DOHH2 (cell line): ENCODE data around the gene ZFY.

Source experiments
- H3F3A ChIP-seq: fragments of 200-600 bp; sonication (generic), shearing (Covaris generic); 2 replicates; pipeline ENCODE4 v1.6.0; 2016; ENCODE audit warnings: antibody characterized with exemption, mild to moderate bottlenecking; ENCODE audit not compliant: control insufficient read depth, insufficient read depth
- H3K27ac ChIP-seq: fragments of 200-600 bp; sonication (generic); 2 replicates; pipeline ENCODE4 v1.5.1; 2014; ENCODE audit warnings: low read depth, mild to moderate bottlenecking, low read length, moderate library complexity
- H3K27me3 ChIP-seq: fragments of 200-600 bp; sonication (generic); 2 replicates; pipeline ENCODE4 v1.6.1; 2014; ENCODE audit warnings: mild to moderate bottlenecking, low read length, mixed read lengths; ENCODE audit not compliant: control insufficient read depth
- H3K36me3 ChIP-seq: fragments of 200-600 bp; sonication (generic); 2 replicates; pipeline ENCODE4 v1.6.1; 2014; ENCODE audit warnings: mild to moderate bottlenecking, low read length, moderate library complexity, mixed read lengths; ENCODE audit not compliant: control insufficient read depth
- H3K4me1 ChIP-seq: fragments of 200-600 bp; sonication (generic); 2 replicates; pipeline ENCODE4 v1.6.1; 2014; ENCODE audit warnings: mild to moderate bottlenecking, low read length, mixed read lengths; ENCODE audit not compliant: control insufficient read depth
- H3K4me2 ChIP-seq: fragments of 200-600 bp; sonication (generic); 2 replicates; pipeline ENCODE4 v1.6.0; 2014; ENCODE audit warnings: mild to moderate bottlenecking, low read length, moderate library complexity
- H3K4me3 ChIP-seq: fragments of 200-600 bp; sonication (generic); 2 replicates; pipeline ENCODE4 v1.5.1; 2014; ENCODE audit warnings: mild to moderate bottlenecking, low read length, mixed read lengths
- H3K79me2 ChIP-seq: fragments of 200-600 bp; sonication (generic); 2 replicates; pipeline ENCODE4 v1.6.1; 2014; ENCODE audit warnings: mild to moderate bottlenecking, low read length, mixed read lengths; ENCODE audit not compliant: control insufficient read depth
- H3K9me2 ChIP-seq: fragments of 200-600 bp; sonication (generic); replicated peaks from 2 replicates; pipeline ENCODE4 v1.6.1; 2014; ENCODE audit warnings: mild to moderate bottlenecking, low read length, mixed read lengths; ENCODE audit not compliant: control insufficient read depth
- H3K9me3 ChIP-seq: fragments of 200-600 bp; sonication (generic); 2 replicates; pipeline ENCODE4 v1.6.1; 2014; ENCODE audit warnings: antibody characterized with exemption, low read length, mixed read lengths; ENCODE audit not compliant: control insufficient read depth, insufficient read depth
- H4K20me1 ChIP-seq: fragments of 200-600 bp; sonication (generic); 2 replicates; pipeline ENCODE4 v1.6.0; 2014; ENCODE audit warnings: low read depth, mild to moderate bottlenecking, antibody characterized with exemption, low read length, moderate library complexity; ENCODE audit not compliant: control insufficient read depth, insufficient read depth
- EZH2phosphoT487 ChIP-seq: fragments of 200-600 bp; sonication (generic); IDR thresholded peaks from 2 replicates; pipeline ENCODE4 v1.6.1; 2017; ENCODE audit warnings: borderline replicate concordance, mild to moderate bottlenecking, antibody characterized with exemption, low read length, moderate library complexity, mixed read lengths
- TF ChIP-seq, protein P1 (sequence below): fragments of 200-600 bp; sonication (generic); IDR thresholded peaks from one replicate; pipeline ENCODE4 v1.5.1; 2014; ENCODE audit warnings: antibody characterized with exemption, mild to moderate bottlenecking, low read depth, low read length; ENCODE audit not compliant: poor library complexity, severe bottlenecking

The ZFY gene

GRCh38 chrY:2969561-2969960, 34.4 kb downstream of the ZFY start:
- H3K36me3 ChIP-seq = peaks cover 8% of the 10 kb centered on the region
- H3F3A ChIP-seq = no peaks in the 10 kb centered on the region
- peaks cover 62% of the 10 kb centered on the region for H3K4me1 ChIP-seq
- H4K20me1 ChIP-seq = no peaks in the 10 kb centered on the region
- H3K27ac ChIP-seq = peak overlapping the region; percentile 50
- H3K4me2 ChIP-seq = peak overlapping the region; percentile 51
- H3K4me3 ChIP-seq = peak overlapping the region; percentile 20; the same call in 1 of the 2 replicates
- no peaks in the 10 kb centered on the region for H3K9me2 ChIP-seq
- peaks cover 53% of the 10 kb centered on the region for H3K79me2 ChIP-seq
- H3K27me3 ChIP-seq = no peaks in the 10 kb centered on the region
- H3K9me3 ChIP-seq = no peaks in the 10 kb centered on the region
- TF ChIP-seq, protein P1, sequence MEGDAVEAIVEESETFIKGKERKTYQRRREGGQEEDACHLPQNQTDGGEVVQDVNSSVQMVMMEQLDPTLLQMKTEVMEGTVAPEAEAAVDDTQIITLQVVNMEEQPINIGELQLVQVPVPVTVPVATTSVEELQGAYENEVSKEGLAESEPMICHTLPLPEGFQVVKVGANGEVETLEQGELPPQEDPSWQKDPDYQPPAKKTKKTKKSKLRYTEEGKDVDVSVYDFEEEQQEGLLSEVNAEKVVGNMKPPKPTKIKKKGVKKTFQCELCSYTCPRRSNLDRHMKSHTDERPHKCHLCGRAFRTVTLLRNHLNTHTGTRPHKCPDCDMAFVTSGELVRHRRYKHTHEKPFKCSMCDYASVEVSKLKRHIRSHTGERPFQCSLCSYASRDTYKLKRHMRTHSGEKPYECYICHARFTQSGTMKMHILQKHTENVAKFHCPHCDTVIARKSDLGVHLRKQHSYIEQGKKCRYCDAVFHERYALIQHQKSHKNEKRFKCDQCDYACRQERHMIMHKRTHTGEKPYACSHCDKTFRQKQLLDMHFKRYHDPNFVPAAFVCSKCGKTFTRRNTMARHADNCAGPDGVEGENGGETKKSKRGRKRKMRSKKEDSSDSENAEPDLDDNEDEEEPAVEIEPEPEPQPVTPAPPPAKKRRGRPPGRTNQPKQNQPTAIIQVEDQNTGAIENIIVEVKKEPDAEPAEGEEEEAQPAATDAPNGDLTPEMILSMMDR = no peak
- no peak for TF ChIP-seq EZH2phosphoT487

DNA sequence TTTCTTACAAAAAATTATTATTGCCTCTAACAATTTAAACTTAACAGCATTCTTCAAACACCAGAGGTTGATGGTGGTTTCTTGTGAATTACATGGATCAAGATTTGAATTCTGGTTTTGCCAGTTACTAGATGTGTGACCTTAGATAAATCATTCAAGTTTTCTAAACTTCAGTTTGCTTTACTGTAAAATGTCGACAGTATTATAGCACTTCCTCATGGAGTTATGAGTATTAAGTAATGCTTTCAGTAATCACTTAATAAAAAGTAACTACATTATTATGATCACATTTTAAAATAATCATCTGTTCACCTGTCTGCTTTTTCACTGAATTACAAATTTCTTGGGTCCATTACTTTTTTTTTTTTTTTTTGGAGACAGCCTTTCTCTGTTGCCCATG, 37.5 kb downstream of the ZFY start:
- peaks cover 26% of the 10 kb centered on the region for H3K36me3 ChIP-seq
- no peaks in the 10 kb centered on the region for H3F3A ChIP-seq
- TF ChIP-seq, protein P1 = no peak
- no peak for TF ChIP-seq EZH2phosphoT487
- peaks cover 54% of the 10 kb centered on the region for H3K79me2 ChIP-seq
- peak overlapping the region; percentile 78 for H3K27ac ChIP-seq
- peak overlapping the region; percentile 74 for H3K4me3 ChIP-seq
- no peaks in the 10 kb centered on the region for H3K27me3 ChIP-seq
- H3K4me2 ChIP-seq = peak overlapping the region; percentile 97
- H4K20me1 ChIP-seq = no peaks in the 10 kb centered on the region
- H3K9me3 ChIP-seq = no peaks in the 10 kb centered on the region
- H3K9me2 ChIP-seq = no peaks in the 10 kb centered on the region
- peaks cover 62% of the 10 kb centered on the region for H3K4me1 ChIP-seq

DNA sequence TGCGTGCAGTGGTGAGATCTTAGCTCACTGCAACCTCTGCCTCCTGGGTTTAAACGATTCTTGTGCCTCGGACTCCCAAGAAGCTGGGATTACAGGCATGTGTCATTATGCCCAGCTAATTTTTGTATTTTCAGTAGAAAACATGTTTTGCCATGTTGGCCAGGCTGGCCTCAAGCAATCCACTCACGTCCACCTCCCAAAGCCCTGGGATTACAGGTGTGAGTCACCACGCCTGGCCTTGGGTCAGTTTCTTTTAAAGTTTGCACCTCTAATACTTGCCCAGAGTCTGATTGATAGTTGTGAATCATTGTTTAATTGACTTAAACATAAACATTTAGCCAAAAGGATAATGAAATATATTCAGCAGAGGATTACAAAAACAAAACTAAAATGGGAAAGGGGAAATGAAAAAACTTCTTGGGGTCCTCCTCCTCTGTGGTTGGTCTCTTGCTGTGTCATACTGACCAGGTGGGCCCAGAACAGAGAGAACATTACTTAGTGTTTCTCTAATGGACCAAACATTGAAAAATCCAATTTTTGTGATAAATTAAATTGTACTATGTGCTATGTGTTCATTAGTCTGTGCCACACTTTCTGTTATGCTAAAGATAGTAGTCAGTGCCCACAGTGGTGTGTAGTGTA, 38.0 kb downstream of the ZFY start:
- H4K20me1 ChIP-seq = no peaks in the 10 kb centered on the region
- H3K9me3 ChIP-seq = no peaks in the 10 kb centered on the region
- no peaks in the 10 kb centered on the region for H3K27me3 ChIP-seq
- peaks cover 61% of the 10 kb centered on the region for H3K4me1 ChIP-seq
- H3K79me2 ChIP-seq = peaks cover 54% of the 10 kb centered on the region
- no peaks in the 10 kb centered on the region for H3K9me2 ChIP-seq
- peaks cover 30% of the 10 kb centered on the region for H3K36me3 ChIP-seq
- TF ChIP-seq, protein P1 = no peak
- no peak for TF ChIP-seq EZH2phosphoT487
- peak overlapping the region; percentile 97 for H3K4me2 ChIP-seq
- peak overlapping the region; percentile 78 for H3K27ac ChIP-seq
- no peaks in the 10 kb centered on the region for H3F3A ChIP-seq
- peak overlapping the region; percentile 74 for H3K4me3 ChIP-seq
